GM12864 (cell line): ENCODE results near the gene REEP1.

Source experiments
- DNase-seq: peaks from one replicate; pipeline ENCODE4 v3.0.0-alpha.2; 2011; ENCODE audit warnings: low read depth
- H3K4me3 ChIP-seq: 2 replicates; pipeline ENCODE4 v1.5.1; 2011; ENCODE audit warnings: mild to moderate bottlenecking, low read depth, low read length, control low read depth
- CTCF ChIP-seq: IDR thresholded peaks from 2 replicates; pipeline ENCODE4 v1.5.1; 2011; ENCODE audit warnings: low read depth, mild to moderate bottlenecking, moderate library complexity, low read length, control low read depth, inconsistent platforms; ENCODE audit errors: missing control alignments

Gene REEP1

DNA sequence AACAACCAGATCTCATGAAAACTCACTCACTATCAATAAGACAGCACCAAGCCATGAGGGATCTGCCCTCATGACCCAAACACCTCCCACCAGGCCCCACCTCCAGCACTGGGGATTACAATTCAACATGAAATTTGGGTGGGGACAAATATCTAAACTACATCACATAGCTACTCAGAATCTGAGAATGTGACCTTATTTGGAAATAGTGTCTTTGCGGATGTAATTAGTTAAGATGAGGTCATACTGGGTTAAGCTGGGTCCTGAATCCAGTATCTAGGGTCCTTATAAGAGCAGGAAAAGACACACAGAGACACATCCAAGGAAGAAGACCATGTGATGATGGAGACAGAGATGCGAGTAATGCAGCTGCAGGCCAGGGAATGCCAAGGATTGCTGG lies 27.5 kb upstream of the REEP1 start:
- DNase-seq, result no peak
- no peak overlapping the region for H3K4me3 ChIP-seq
- TF ChIP-seq CTCF, result no peak

DNA sequence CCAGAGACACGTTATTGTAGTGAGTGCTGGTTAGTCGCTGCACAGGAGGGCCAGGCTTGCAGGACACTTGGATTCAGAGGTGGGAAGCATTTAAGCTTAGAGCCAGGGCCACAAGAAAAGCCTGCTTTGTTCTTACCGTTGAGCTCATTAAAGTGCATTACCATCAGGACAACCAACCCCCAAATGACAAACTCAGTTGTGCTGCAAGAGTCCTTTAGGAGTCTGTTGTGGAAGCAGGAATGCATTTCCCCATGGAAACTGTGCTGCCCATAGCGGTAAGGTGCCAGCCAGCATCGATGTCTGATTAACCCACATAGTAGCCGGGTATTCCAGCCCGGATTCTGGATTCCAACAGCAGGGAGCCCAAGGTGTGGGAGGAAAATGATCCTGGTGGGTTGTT lies 23.4 kb upstream of the REEP1 start:
- TF ChIP-seq CTCF, result no peak
- H3K4me3 ChIP-seq, result no peak overlapping the region
- no peak for DNase-seq

- peak; percentile 60 for DNase-seq
- no peak overlapping the region for H3K4me3 ChIP-seq
- no peak for TF ChIP-seq CTCF
Observed at GRCh38 chr2:86358957-86359356, 21.5 kb upstream of the REEP1 start.

DNA sequence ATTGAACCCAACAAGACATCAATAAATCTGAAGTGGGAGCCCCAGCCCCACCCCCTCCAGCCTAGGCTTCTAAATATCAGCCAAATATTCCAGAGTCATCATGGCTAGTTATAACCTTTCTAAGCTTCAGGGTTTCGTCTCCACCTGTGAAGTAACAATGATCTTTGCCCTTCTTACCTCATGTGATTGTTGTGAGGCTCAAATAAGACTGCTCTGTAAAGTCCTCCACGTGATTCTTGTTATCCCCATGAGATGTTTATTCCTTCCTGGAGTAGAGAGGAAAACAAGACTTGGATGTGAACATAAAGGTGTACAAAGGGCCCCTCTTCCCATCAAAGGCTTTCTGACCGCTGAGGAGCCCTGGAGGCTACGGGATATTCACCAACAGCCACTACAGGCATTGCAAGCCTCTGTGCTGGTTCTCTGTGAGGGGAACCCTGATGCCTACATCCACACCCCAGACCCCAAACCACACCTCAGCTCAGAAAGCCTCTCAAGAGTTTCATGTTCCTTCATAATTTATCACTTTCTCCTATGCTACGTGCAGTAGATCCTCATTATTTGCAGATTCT lies 20.1 kb upstream of the REEP1 start:
- no peak for DNase-seq
- H3K4me3 ChIP-seq, result no peak overlapping the region
- TF ChIP-seq CTCF, result no peak

- no peak for DNase-seq
- no peak overlapping the region for H3K4me3 ChIP-seq
- TF ChIP-seq CTCF, result no peak
Observed at GRCh38 chr2:86352727-86353221, 15.3 kb upstream of the REEP1 start.

DNA sequence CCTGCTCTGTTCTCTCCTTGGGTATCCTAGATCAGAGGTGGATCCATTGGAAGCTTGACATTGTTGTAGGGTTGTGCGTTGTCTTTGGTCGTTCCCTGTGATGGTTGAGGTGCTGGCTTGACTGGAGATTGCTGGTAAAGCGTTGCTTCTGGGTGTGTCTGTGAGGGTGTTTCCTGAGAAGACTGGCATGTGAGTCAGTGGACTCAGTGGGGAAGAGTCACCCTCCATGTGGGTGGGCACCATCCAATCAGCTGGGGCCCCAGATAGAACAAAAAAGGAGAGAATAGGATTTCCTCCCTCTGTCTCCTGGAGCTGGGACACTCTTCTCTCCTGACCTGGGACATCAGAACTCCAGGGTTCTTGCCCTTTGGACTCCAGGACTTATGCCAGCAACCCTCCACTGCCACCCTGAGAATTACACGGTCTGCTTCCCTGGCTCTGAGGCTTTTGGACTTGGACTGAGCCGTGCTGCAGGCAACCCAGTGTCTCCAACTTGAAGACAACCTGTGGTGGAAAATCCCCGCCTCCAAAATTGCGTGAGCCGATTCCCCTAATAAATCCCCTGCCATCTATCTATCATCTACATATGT lies 14.8 kb upstream of the REEP1 start:
- TF ChIP-seq CTCF, result no peak
- no peak for DNase-seq
- H3K4me3 ChIP-seq, result no peak overlapping the region

GRCh38 chr2:86350751-86351150 lies 13.3 kb upstream of the REEP1 start:
- TF ChIP-seq CTCF, result no peak
- DNase-seq, result no peak
- H3K4me3 ChIP-seq, result no peak overlapping the region
